HepG2 (cell line): Measurements from ENCODE around the gene HOXD12. TPM values are rescaled to one million over a fixed set of nuclear protein-coding genes. Genes with fewer than 3 reads are reported as not detected.

Experiments used
- ATAC-seq: fragments of 200-7000 bp; cut with Tn5 transposase; 3 replicates; pipeline ENCODE4 v1.9.1; 2020; ENCODE audit warnings: mild to moderate bottlenecking, moderate library complexity
- BruUV-seq: library from RNA; stranded (reverse); fragments of 400-500 nt; replicated peaks from 2 replicates; lab custom pipeline; 2021; lab: Mats Ljungman, UMichigan
- CTCF ChIA-PET: fragments of 300-600 bp; formaldehyde crosslinking; extraction: SDS; loops from one replicate; lab custom pipeline; 2021; ENCODE audit warnings: low total read pairs, inconsistent platforms, low intra/inter-chr PET ratio; lab: Yijun Ruan, JAX
- POLR2A ChIA-PET: fragments of 350-600 bp; sonication (Branson Sonifier 250); formaldehyde crosslinking; loops from one replicate; lab custom pipeline; 2020; ENCODE audit warnings: antibody characterized with exemption, inconsistent platforms; lab: Yijun Ruan, JAX
- DNase-seq: peaks from one replicate; pipeline ENCODE4 v3.0.0-alpha.2; 2015; ENCODE audit warnings: low spot score
- FAIRE-seq: peaks from 3 replicates; lab custom pipeline; 2011; peaks lifted over from hg19 to GRCh38; lab: Jason Lieb, UNC
- H2AFZ ChIP-seq: one replicate; pipeline ENCODE4 v1.6.1; 2011; ENCODE audit warnings: low read length, inconsistent platforms
- H3K27ac ChIP-seq: fragments of 300-600 bp; 3 replicates; pipeline ENCODE4 v1.8.0; 2011; ENCODE audit warnings: mixed run types, mild to moderate bottlenecking, mixed read lengths, low read length, inconsistent platforms; ENCODE audit not compliant: insufficient read depth; ENCODE audit errors: extremely low read length
- H3K27me3 ChIP-seq, 2 experiments: fragments of 200-600 bp in 1 of 2; 2 replicates in 1 of 2; 3 replicates in 1 of 2; pipeline versions ENCODE4 v1.6.0 to v1.8.0; 2011; ENCODE audit warnings: low read length in 2 of 2, mild to moderate bottlenecking in 2 of 2, moderate library complexity in 2 of 2, inconsistent platforms in 1 of 2; ENCODE audit not compliant: insufficient read depth in 2 of 2, control insufficient read depth in 1 of 2
- H3K36me3 ChIP-seq, 2 experiments: fragments of 200-600 bp in 1 of 2; replicated peaks in 1 of 2; 2 replicates in 1 of 2; 3 replicates in 1 of 2; pipeline versions ENCODE4 v1.5.1 to v1.8.0; 2011; ENCODE audit warnings: low read length in 2 of 2, inconsistent platforms in 1 of 2; ENCODE audit not compliant: insufficient read depth in 2 of 2, control insufficient read depth in 1 of 2
- H3K4me1 ChIP-seq: 2 replicates; pipeline ENCODE4 v1.5.1; 2012; ENCODE audit warnings: low read length, inconsistent platforms; ENCODE audit not compliant: insufficient read depth
- H3K4me2 ChIP-seq: 2 replicates; pipeline ENCODE4 v1.6.0; 2011; ENCODE audit warnings: low read depth, low read length, inconsistent platforms
- H3K4me3 ChIP-seq, 3 experiments: fragments of 200-600 bp in 1 of 3; sonication (generic), shearing (Covaris generic) in 1 of 3; replicated peaks in 1 of 3; 2 replicates each; pipeline ENCODE4 v1.5.1; 2011 to 2016; ENCODE audit warnings: low read length in 3 of 3, inconsistent platforms in 2 of 3, low read depth in 2 of 3, mild to moderate bottlenecking in 2 of 3, control low read depth in 1 of 3, mixed read lengths in 1 of 3; ENCODE audit not compliant: insufficient read depth in 1 of 3
- H3K79me2 ChIP-seq: one replicate; pipeline ENCODE4 v1.6.1; 2011; ENCODE audit warnings: low read length, inconsistent platforms; ENCODE audit not compliant: insufficient read depth
- H3K9ac ChIP-seq: 2 replicates; pipeline ENCODE4 v1.6.0; 2011; ENCODE audit warnings: mild to moderate bottlenecking, low read depth, low read length, inconsistent platforms; ENCODE audit not compliant: insufficient read depth
- H3K9me3 ChIP-seq: 2 replicates; pipeline ENCODE4 v1.5.1; 2012; ENCODE audit warnings: mild to moderate bottlenecking, low read length
- H4K20me1 ChIP-seq: 2 replicates; pipeline ENCODE4 v1.6.0; 2011; ENCODE audit warnings: inconsistent platforms, mild to moderate bottlenecking, low read length, moderate library complexity; ENCODE audit not compliant: insufficient read depth
- CENPX ChIP-seq: sonication (generic); formaldehyde crosslinking; IDR thresholded peaks from 2 replicates; pipeline ENCODE4 v1.9.0; 2021; ENCODE audit warnings: mild to moderate bottlenecking, missing genetic modification reagents, moderate library complexity
- GATAD2A ChIP-seq: IDR thresholded peaks from 2 replicates; pipeline ENCODE4 v1.6.1; 2016
- MEF2D ChIP-seq: sonication (generic); formaldehyde crosslinking; IDR thresholded peaks from 2 replicates; pipeline ENCODE4 v1.5.1; 2020; ENCODE audit warnings: mild to moderate bottlenecking, missing genetic modification reagents
- MTF1 ChIP-seq: sonication (generic); formaldehyde crosslinking; IDR thresholded peaks from 2 replicates; pipeline ENCODE4 v1.5.0; 2020; ENCODE audit warnings: missing genetic modification reagents
- NR2F1 ChIP-seq, 2 experiments: fragments of 450-650 bp in 1 of 2; formaldehyde crosslinking in 1 of 2; IDR thresholded peaks; 2 replicates each; pipeline versions ENCODE4 v1.5.0 to v1.6.1; 2016 to 2020; ENCODE audit warnings: mild to moderate bottlenecking in 1 of 2, missing compliant biosample characterization in 1 of 2, missing genetic modification reagents in 1 of 2, moderate library complexity in 1 of 2
- PHF21A ChIP-seq: sonication (generic); formaldehyde crosslinking; IDR thresholded peaks from 2 replicates; pipeline ENCODE4 v1.5.0; 2020; ENCODE audit warnings: mild to moderate bottlenecking, missing genetic modification reagents
- SIN3A ChIP-seq: IDR thresholded peaks from 2 replicates; pipeline ENCODE4 v1.6.1; 2011; ENCODE audit warnings: low read depth, mild to moderate bottlenecking, control low read depth, low read length, borderline replicate concordance
- SNRNP70 ChIP-seq: fragments of 200-400 bp; formaldehyde crosslinking; IDR thresholded peaks from 2 replicates; pipeline ENCODE4 v1.6.1; 2017; ENCODE audit warnings: mild to moderate bottlenecking, low read depth, low read length, moderate library complexity
- TCF12 ChIP-seq, 2 experiments: fragments of 450-650 bp in 1 of 2; sonication (generic) in 1 of 2; formaldehyde crosslinking in 1 of 2; IDR thresholded peaks; 2 replicates each; pipeline versions ENCODE4 v1.6.1 to v1.8.0; 2017 to 2022; ENCODE audit warnings: antibody characterized with exemption in 1 of 2, mild to moderate bottlenecking in 1 of 2, missing genetic modification reagents in 1 of 2, moderate library complexity in 1 of 2
- ZNF772 ChIP-seq: sonication (generic); formaldehyde crosslinking; IDR thresholded peaks from 2 replicates; pipeline ENCODE4 v1.5.0; 2020; ENCODE audit warnings: mild to moderate bottlenecking, missing genetic modification reagents
- WGBS: methylation state at CpG from one replicate; pipeline ENCODE4 v1.1.6; 2017; ENCODE audit warnings: low lambda C conversion rate; 5-methylcytosine and 5-hydroxymethylcytosine counted together
- in situ Hi-C: cut with HindIII; loops from 2 replicates; pipeline ENCODE4 v1.10.0; 2017; ENCODE audit warnings: low pct_unique_long_range_greater_than_20kb; ENCODE audit not compliant: extremely low pct_ligation_motif_present
- intact Hi-C: fragments of 100-400 bp; cut with micrococcal nuclease; formaldehyde crosslinking; loops from one replicate; pipeline ENCODE4 v1.10.0; 2022; ENCODE audit not compliant: unreplicated experiment
- polyA plus RNA-seq, 8 experiments: library from polyadenylated mRNA; depleted of rRNA in 3 of 8; stranded (reverse) in 7 of 8; unstranded in 1 of 8; fragments of >200 nt; fragmentation: Illumina TruSeq in 4 of 8; extraction: Trizol in 4 of 8; gene quantifications; 2 replicates each; pipeline versions ENCODE4 v1.2.1 to v1.2.3, GENCODE V29; 2011 to 2016; ENCODE audit warnings: low read depth in 4 of 8, missing spikeins in 1 of 8, mixed read lengths in 1 of 8; ENCODE audit not compliant: insufficient read depth in 1 of 8
- total RNA-seq, 5 experiments: library from RNA; depleted of rRNA; stranded (reverse); fragments of >200 nt; fragmentation: Illumina TruSeq; extraction: Trizol; gene quantifications; 2 replicates each; pipeline ENCODE4 v1.2.3, GENCODE V29; 2016; ENCODE audit warnings: low read depth in 1 of 5
- TF ChIP-seq, protein P1 (sequence below): sonication (generic); formaldehyde crosslinking; IDR thresholded peaks from 2 replicates; pipeline ENCODE4 v1.4.0; 2020; ENCODE audit warnings: mild to moderate bottlenecking, missing genetic modification reagents
- TF ChIP-seq, protein P2 (sequence below): sonication (generic); formaldehyde crosslinking; IDR thresholded peaks from 2 replicates; pipeline ENCODE4 v1.8.0; 2022; ENCODE audit warnings: missing genetic modification reagents, mild to moderate bottlenecking, borderline replicate concordance
- TF ChIP-seq, protein P3 (sequence below): sonication (generic); formaldehyde crosslinking; IDR thresholded peaks from 2 replicates; pipeline ENCODE4 v1.4.0; 2020; ENCODE audit warnings: low read depth, mild to moderate bottlenecking, missing genetic modification reagents
- TF ChIP-seq, protein P4 (sequence below): sonication (generic); formaldehyde crosslinking; IDR thresholded peaks from 2 replicates; pipeline ENCODE4 v1.4.0; 2020; ENCODE audit warnings: missing genetic modification reagents, borderline replicate concordance

The HOXD12 gene
- total and polyA plus RNA-seq, 2 of the 13 experiments (the other 11 are each of a cell fraction or from before 2014, with no cell fraction given), result not detected

DNA sequence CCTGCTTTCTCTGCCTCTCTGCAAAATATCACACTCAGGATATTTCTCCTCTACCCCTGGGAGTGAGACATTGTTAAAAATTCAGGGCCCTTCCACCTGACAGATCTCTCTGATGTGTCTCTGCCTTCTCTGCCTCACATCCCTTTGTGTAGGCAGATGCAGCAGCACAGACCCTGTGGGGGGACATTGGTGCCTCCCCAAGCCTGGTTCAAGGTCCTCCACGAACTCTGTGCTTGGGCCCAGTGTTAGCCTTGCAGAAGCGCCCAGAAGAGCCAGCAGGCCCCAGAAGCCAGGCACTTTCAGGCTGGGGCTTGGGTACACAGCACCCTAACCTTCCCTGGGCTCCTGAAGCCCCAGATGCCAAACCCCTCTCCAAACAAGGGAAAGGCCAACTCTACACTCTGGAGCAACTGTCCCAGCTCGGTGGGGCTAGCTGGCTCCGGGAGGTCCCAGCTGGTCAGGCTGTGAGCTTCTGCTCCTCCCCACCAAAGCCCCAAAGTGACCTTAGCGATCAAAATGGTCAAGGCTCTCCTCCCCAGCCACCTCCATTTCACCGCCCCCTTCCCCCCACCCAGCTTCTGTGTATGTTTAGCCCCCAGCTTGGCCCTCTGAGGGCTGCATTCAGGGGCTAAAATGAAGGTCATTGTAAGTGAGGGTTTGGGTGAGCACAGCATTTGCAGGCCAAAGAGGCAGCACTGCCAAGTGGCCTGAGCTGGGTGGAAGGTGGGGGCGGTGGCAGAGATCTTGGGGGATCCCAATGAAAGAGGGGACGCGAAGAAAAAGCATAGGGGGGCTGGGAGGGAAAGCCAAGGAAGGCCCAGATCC, 25.6 kb downstream of the HOXD12 start:
- in situ Hi-C loops (loop anchor here (5.0 kb wide), 4 partner anchors 427 to 1022 kb away; no protein-coding TSS in a partner anchor), intact Hi-C loops (no loop called here)
- no peak overlapping the region for H3K4me2 ChIP-seq
- no peak overlapping the region for H2AFZ ChIP-seq
- H3K9ac ChIP-seq, result no peak overlapping the region
- no peaks in the 10 kb centered on the region for H3K36me3 ChIP-seq
- 0% methylated on average over 9 of the region's 9 CpGs for WGBS
- H3K27me3 ChIP-seq, result peaks cover 18 to 86% of the 10 kb centered on the region in 2 experiments
- DNase-seq (no peak), ATAC-seq (peak; percentile 26), FAIRE-seq (no peak)
- BruUV-seq, result no TSS peak
- no peak for TF ChIP-seq SIN3A
- TF ChIP-seq CENPX, result no peak
- TF ChIP-seq SNRNP70, result no peak
- TF ChIP-seq NR2F1 (CRISPR knock-in tag; IDR thresholded peaks at IDR 0.05), result no peak
- no peak for TF ChIP-seq MTF1 (CRISPR knock-in tag)
- no peak for TF ChIP-seq ZNF772
- TF ChIP-seq PHF21A (CRISPR knock-in tag), result no peak
- TF ChIP-seq GATAD2A, result no peak
- TF ChIP-seq, protein P1, sequence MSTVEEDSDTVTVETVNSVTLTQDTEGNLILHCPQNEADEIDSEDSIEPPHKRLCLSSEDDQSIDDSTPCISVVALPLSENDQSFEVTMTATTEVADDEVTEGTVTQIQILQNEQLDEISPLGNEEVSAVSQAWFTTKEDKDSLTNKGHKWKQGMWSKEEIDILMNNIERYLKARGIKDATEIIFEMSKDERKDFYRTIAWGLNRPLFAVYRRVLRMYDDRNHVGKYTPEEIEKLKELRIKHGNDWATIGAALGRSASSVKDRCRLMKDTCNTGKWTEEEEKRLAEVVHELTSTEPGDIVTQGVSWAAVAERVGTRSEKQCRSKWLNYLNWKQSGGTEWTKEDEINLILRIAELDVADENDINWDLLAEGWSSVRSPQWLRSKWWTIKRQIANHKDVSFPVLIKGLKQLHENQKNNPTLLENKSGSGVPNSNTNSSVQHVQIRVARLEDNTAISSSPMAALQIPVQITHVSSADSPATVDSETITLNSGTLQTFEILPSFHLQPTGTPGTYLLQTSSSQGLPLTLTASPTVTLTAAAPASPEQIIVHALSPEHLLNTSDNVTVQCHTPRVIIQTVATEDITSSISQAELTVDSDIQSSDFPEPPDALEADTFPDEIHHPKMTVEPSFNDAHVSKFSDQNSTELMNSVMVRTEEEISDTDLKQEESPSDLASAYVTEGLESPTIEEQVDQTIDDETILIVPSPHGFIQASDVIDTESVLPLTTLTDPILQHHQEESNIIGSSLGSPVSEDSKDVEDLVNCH (CRISPR knock-in tag), result no peak
- TF ChIP-seq, protein P2, sequence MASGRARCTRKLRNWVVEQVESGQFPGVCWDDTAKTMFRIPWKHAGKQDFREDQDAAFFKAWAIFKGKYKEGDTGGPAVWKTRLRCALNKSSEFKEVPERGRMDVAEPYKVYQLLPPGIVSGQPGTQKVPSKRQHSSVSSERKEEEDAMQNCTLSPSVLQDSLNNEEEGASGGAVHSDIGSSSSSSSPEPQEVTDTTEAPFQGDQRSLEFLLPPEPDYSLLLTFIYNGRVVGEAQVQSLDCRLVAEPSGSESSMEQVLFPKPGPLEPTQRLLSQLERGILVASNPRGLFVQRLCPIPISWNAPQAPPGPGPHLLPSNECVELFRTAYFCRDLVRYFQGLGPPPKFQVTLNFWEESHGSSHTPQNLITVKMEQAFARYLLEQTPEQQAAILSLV (CRISPR knock-in tag), result no peak
- TF ChIP-seq TCF12 (IDR thresholded peaks at IDR 0.05), result no peak
- no peak for TF ChIP-seq TCF12 (CRISPR knock-in tag; IDR thresholded peaks at IDR 0.05)
- TF ChIP-seq, protein P3, sequence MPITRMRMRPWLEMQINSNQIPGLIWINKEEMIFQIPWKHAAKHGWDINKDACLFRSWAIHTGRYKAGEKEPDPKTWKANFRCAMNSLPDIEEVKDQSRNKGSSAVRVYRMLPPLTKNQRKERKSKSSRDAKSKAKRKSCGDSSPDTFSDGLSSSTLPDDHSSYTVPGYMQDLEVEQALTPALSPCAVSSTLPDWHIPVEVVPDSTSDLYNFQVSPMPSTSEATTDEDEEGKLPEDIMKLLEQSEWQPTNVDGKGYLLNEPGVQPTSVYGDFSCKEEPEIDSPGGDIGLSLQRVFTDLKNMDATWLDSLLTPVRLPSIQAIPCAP (CRISPR knock-in tag), result no peak
- TF ChIP-seq, protein P4, sequence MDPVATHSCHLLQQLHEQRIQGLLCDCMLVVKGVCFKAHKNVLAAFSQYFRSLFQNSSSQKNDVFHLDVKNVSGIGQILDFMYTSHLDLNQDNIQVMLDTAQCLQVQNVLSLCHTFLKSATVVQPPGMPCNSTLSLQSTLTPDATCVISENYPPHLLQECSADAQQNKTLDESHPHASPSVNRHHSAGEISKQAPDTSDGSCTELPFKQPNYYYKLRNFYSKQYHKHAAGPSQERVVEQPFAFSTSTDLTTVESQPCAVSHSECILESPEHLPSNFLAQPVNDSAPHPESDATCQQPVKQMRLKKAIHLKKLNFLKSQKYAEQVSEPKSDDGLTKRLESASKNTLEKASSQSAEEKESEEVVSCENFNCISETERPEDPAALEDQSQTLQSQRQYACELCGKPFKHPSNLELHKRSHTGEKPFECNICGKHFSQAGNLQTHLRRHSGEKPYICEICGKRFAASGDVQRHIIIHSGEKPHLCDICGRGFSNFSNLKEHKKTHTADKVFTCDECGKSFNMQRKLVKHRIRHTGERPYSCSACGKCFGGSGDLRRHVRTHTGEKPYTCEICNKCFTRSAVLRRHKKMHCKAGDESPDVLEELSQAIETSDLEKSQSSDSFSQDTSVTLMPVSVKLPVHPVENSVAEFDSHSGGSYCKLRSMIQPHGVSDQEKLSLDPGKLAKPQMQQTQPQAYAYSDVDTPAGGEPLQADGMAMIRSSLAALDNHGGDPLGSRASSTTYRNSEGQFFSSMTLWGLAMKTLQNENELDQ (CRISPR knock-in tag), result no peak
- no peak for TF ChIP-seq MEF2D (CRISPR knock-in tag)
- no peak overlapping the region for H3K4me3 ChIP-seq
- H3K27ac ChIP-seq, result no peak overlapping the region
- POLR2A ChIA-PET, result no interaction called here
- CTCF ChIA-PET, result no interaction called here
- H4K20me1 ChIP-seq, result no peaks in the 10 kb centered on the region; the same call in 1 of the 2 replicates
- H3K9me3 ChIP-seq, result no peaks in the 10 kb centered on the region
- no peaks in the 10 kb centered on the region for H3K79me2 ChIP-seq
- no peaks in the 10 kb centered on the region for H3K4me1 ChIP-seq
